Stimulated activated CD8-positive, alpha-beta memory T cell treated with anti-CD3 and anti-CD28 coated beads, Interleukin-7, amount 100 ng/mL, for 48 hours (primary cell): Measurements from ENCODE around the gene BEND3.
"Not testable (repeated sequence)": the region's sequence is repeated elsewhere in the genome, so short reads cannot be mapped to it uniquely, and the experiment has no call there.

Experiments
- DNase-seq, 2 donors: peaks; one replicate each; pipeline ENCODE4 v3.0.0-alpha.2; 2020; ENCODE audit warnings: low read depth in 1 of 2; ENCODE audit errors: extremely low read depth in 1 of 2

The BEND3 gene

GRCh38 chr6:107121964-107122495 is 6.7 kb upstream of the BEND3 start:
- no peak for DNase-seq

- DNase-seq, result no peak
Measured at GRCh38 chr6:107121266-107121665, 6.0 kb upstream of the BEND3 start.

- no peak for DNase-seq
Measured at GRCh38 chr6:107120404-107120803, 5.1 kb upstream of the BEND3 start.

GRCh38 chr6:107118976-107119375 is 3.7 kb upstream of the BEND3 start:
- DNase-seq, result no peak

- not testable (repeated sequence) for DNase-seq
Measured at GRCh38 chr6:107118540-107118939, 3.2 kb upstream of the BEND3 start.

GRCh38 chr6:107116931-107117330 is 1.6 kb upstream of the BEND3 start:
- DNase-seq, result no peak

GRCh38 chr6:107116328-107116892 is 1.1 kb upstream of the BEND3 start:
- no peak for DNase-seq

GRCh38 chr6:107115695-107116327 is 496 bp upstream of the BEND3 start:
- DNase-seq, result peak in 1 of 2 donors; percentile 6

GRCh38 chr6:107114213-107114925 is 946 bp downstream of the BEND3 start:
- DNase-seq, result peak; percentile 53 to 55

- DNase-seq, result no peak
Measured at GRCh38 chr6:107110200-107110599, 5.1 kb downstream of the BEND3 start.

- no peak for DNase-seq
Measured at GRCh38 chr6:107108201-107108890, 7.0 kb downstream of the BEND3 start.

GRCh38 chr6:107107791-107108190 is 7.5 kb downstream of the BEND3 start:
- DNase-seq, result no peak

GRCh38 chr6:107106165-107106564 is 9.2 kb downstream of the BEND3 start:
- DNase-seq, result no peak

- DNase-seq, result no peak
Measured at GRCh38 chr6:107105511-107106116, 9.7 kb downstream of the BEND3 start.

- no peak for DNase-seq
Measured at GRCh38 chr6:107103082-107103481, 12.2 kb downstream of the BEND3 start.

GRCh38 chr6:107102414-107102805 is 12.9 kb downstream of the BEND3 start:
- DNase-seq, result no peak

GRCh38 chr6:107101686-107102413 is 13.5 kb downstream of the BEND3 start:
- DNase-seq, result no peak

GRCh38 chr6:107101211-107101610 is 14.1 kb downstream of the BEND3 start:
- no peak for DNase-seq

- no peak for DNase-seq
Measured at GRCh38 chr6:107098436-107099307, 16.6 kb downstream of the BEND3 start.
